Measurements from ENCODE around the gene PTPRJ. TPM values are rescaled to one million over a fixed set of nuclear protein-coding genes. Genes with fewer than 3 reads are reported as not detected.

Gene PTPRJ
- total and polyA plus RNA-seq, 2 of the 4 experiments (the other 2 are of a cell fraction): 5.6 to 14.9 TPM

DNA sequence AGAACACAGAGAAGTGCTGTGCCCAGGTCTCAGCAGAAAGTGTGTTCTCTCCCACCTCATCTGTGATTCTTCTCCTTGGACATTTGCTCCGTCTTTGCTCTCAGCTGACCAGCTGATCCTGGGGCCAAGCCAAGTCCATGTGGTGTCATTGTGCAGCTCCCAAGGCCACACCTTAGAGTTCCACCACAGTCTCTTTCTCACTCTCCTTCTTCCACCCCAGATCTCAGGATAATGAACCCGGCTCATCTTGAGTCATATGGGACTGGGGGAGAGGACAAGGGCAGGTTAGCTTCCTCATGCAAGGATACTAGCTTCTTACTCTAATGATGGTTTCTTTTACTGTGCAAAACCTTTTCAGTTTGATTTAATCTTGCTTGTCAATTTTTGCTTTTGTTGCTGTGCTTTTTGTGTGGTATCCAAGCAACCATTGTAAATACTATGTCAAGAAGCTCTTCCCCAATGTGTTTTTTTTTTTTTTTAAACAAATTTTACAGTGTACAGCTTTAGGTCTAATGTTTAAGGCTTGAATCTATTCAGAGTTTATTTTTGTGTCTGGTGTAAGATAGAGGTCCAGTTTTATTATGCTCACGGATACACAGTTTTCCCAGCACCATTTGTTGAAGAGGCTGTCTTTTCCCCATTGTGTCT is 161.2 kb downstream of the PTPRJ start:
- H3K14ac ChIP-seq (replicated peaks; ENCODE audit: low read depth, low read length): no peak overlapping the region
- H3K79me1 ChIP-seq (ENCODE audit: low read depth in 1 of 2, low read length in 2 of 2): peaks cover 5 to 9% of the 10 kb centered on the region in 2 experiments; a peak in 2 of 4 replicates
- dilution Hi-C loops (cut with HindIII; ENCODE audit: low sequenced_read_pairs, unreplicated experiment): no loop called here
- peak overlapping the region; percentile 66 for H2AFZ ChIP-seq (replicated peaks; ENCODE audit: low read length, poor library complexity)
- no peak overlapping the region for H3K9ac ChIP-seq (ENCODE audit: low read depth, low read length)
- H3K23ac ChIP-seq (ENCODE audit: low read depth, low read length): no peak overlapping the region
- H4K91ac ChIP-seq (ENCODE audit: insufficient read depth, low read depth, low read length): no peak overlapping the region
- DNase-seq (no peak), ATAC-seq (ENCODE audit: low read depth) (no peak)
- no peaks in the 10 kb centered on the region for H3K9me3 ChIP-seq (ENCODE audit: control insufficient read depth, insufficient read depth, low read length)
- H2BK20ac ChIP-seq (ENCODE audit: low read depth, low read length): no peak overlapping the region
- no peak for TF ChIP-seq MXI1 (IDR thresholded peaks at IDR 0.05; ENCODE audit: borderline replicate concordance, low read depth, low read length)
- TF ChIP-seq, protein P1, sequence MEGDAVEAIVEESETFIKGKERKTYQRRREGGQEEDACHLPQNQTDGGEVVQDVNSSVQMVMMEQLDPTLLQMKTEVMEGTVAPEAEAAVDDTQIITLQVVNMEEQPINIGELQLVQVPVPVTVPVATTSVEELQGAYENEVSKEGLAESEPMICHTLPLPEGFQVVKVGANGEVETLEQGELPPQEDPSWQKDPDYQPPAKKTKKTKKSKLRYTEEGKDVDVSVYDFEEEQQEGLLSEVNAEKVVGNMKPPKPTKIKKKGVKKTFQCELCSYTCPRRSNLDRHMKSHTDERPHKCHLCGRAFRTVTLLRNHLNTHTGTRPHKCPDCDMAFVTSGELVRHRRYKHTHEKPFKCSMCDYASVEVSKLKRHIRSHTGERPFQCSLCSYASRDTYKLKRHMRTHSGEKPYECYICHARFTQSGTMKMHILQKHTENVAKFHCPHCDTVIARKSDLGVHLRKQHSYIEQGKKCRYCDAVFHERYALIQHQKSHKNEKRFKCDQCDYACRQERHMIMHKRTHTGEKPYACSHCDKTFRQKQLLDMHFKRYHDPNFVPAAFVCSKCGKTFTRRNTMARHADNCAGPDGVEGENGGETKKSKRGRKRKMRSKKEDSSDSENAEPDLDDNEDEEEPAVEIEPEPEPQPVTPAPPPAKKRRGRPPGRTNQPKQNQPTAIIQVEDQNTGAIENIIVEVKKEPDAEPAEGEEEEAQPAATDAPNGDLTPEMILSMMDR (conservative IDR thresholded peaks at IDR 0.05; ENCODE audit: low read depth, low read length): no peak
- TF ChIP-seq RCOR1 (IDR thresholded peaks at IDR 0.05; ENCODE audit: insufficient replicate concordance, low read length): no peak
- no peak for TF ChIP-seq NFE2L2 (IDR thresholded peaks at IDR 0.05; ENCODE audit: low read depth, low read length)
- no peak for TF ChIP-seq CEBPB (IDR thresholded peaks at IDR 0.05; ENCODE audit: low read depth, low read length)
- no peak for TF ChIP-seq POLR2A (IDR thresholded peaks at IDR 0.05; ENCODE audit: low read depth, low read length)
- TF ChIP-seq BHLHE40 (IDR thresholded peaks at IDR 0.05; ENCODE audit: low read depth, low read length): no peak
- no peak for TF ChIP-seq RFX5 (IDR thresholded peaks at IDR 0.05; ENCODE audit: low read depth, low read length)
- no peak for TF ChIP-seq SMC3 (IDR thresholded peaks at IDR 0.05; ENCODE audit: low read depth, low read length)
- TF ChIP-seq, protein P2, sequence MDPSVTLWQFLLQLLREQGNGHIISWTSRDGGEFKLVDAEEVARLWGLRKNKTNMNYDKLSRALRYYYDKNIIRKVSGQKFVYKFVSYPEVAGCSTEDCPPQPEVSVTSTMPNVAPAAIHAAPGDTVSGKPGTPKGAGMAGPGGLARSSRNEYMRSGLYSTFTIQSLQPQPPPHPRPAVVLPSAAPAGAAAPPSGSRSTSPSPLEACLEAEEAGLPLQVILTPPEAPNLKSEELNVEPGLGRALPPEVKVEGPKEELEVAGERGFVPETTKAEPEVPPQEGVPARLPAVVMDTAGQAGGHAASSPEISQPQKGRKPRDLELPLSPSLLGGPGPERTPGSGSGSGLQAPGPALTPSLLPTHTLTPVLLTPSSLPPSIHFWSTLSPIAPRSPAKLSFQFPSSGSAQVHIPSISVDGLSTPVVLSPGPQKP (IDR thresholded peaks at IDR 0.05; ENCODE audit: borderline replicate concordance, low read depth, low read length): no peak
- TF ChIP-seq RAD21 (IDR thresholded peaks at IDR 0.05; ENCODE audit: low read length): no peak
- no peak for TF ChIP-seq CHD1 (IDR thresholded peaks at IDR 0.05; ENCODE audit: low read depth, low read length)
- no peak for TF ChIP-seq MAZ (IDR thresholded peaks at IDR 0.05; ENCODE audit: borderline replicate concordance, low read depth, low read length)
- TF ChIP-seq, protein P3, sequence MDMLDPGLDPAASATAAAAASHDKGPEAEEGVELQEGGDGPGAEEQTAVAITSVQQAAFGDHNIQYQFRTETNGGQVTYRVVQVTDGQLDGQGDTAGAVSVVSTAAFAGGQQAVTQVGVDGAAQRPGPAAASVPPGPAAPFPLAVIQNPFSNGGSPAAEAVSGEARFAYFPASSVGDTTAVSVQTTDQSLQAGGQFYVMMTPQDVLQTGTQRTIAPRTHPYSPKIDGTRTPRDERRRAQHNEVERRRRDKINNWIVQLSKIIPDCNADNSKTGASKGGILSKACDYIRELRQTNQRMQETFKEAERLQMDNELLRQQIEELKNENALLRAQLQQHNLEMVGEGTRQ (IDR thresholded peaks at IDR 0.05; ENCODE audit: low read depth, low read length): no peak
- no peak overlapping the region; the same call in 1 of the 2 replicates for H3K4ac ChIP-seq (ENCODE audit: low read depth, low read length)
- intact Hi-C loops (cut with micrococcal nuclease): no loop called here
- H3K27ac ChIP-seq (ENCODE audit: insufficient read depth, low read length): no peak overlapping the region
- no peak overlapping the region for H2BK120ac ChIP-seq (ENCODE audit: low read depth, low read length)
- H4K5ac ChIP-seq (ENCODE audit: low read depth, low read length): no peak overlapping the region
- H3K18ac ChIP-seq (ENCODE audit: low read depth, low read length): no peak overlapping the region
- H3K27me3 ChIP-seq (ENCODE audit: control insufficient read depth, insufficient read depth, low read length): no peaks in the 10 kb centered on the region
- H3K36me3 ChIP-seq (ENCODE audit: control insufficient read depth, insufficient read depth, low read length): peaks cover 39% of the 10 kb centered on the region
- POLR2A ChIA-PET (ENCODE audit: unreplicated experiment): no interaction called here
- H3K9me1 ChIP-seq (ENCODE audit: insufficient read depth, low read length): peaks cover 16% of the 10 kb centered on the region
- H3K4me2 ChIP-seq (ENCODE audit: low read depth, low read length): no peak overlapping the region
- no peak overlapping the region for H2BK15ac ChIP-seq (ENCODE audit: low read depth, low read length)
- no peak overlapping the region for H2AK9ac ChIP-seq (replicated peaks; ENCODE audit: low read depth, low read length, poor library complexity)
- H3K56ac ChIP-seq (ENCODE audit: extremely low read depth, insufficient read depth, low read length): no peak overlapping the region
- CTCF ChIA-PET: no interaction called here
- no CpG with 5 or more reads among the region's 3 CpGs for WGBS, 2 experiments (ENCODE audit: extremely low coverage in 2 of 2, insufficient read length in 1 of 2)
- no peak overlapping the region for H2BK5ac ChIP-seq (ENCODE audit: low read depth, low read length, poor library complexity, severe bottlenecking)
- in situ Hi-C loops (cut with MboI; ENCODE audit: low sequenced_read_pairs): no loop called here
- no TSS peak for BruUV-seq (replicated peaks)
- H4K8ac ChIP-seq (ENCODE audit: low read depth in 2 of 2, low read length in 2 of 2): no peak overlapping the region
- H3K4me3 ChIP-seq (ENCODE audit: insufficient read depth, low read depth, low read length): no peak overlapping the region
- H2AK5ac ChIP-seq (ENCODE audit: low read depth, low read length): no peak overlapping the region; the same call in 1 of the 2 replicates
- H4K20me1 ChIP-seq (ENCODE audit: insufficient read depth, low read length): no peaks in the 10 kb centered on the region
- H3K4me1 ChIP-seq (ENCODE audit: control insufficient read depth, insufficient read depth, low read length): peaks cover 10% of the 10 kb centered on the region
